K562 (cell line): ENCODE measurements around the gene USP27X. TPM values are rescaled to one million over a fixed set of nuclear protein-coding genes. Genes with fewer than 3 reads are reported as not detected.

Source experiments
- ATAC-seq: fragments of 200-7000 bp; cut with Tn5 transposase; 3 replicates; pipeline ENCODE4 v1.9.1; 2020; ENCODE audit warnings: moderate library complexity
- BruUV-seq: library from RNA; stranded (reverse); fragments of 400-500 nt; replicated peaks from 2 replicates; lab custom pipeline; 2021; lab: Mats Ljungman, UMichigan
- CTCF ChIA-PET: fragments of 300-600 bp; formaldehyde crosslinking; extraction: SDS; loops from one replicate; lab custom pipeline; 2021; ENCODE audit warnings: low intra/inter-chr PET ratio; lab: Yijun Ruan, JAX
- POLR2A ChIA-PET: fragments of 300-600, 350-650 bp; sonication (Branson Sonifier 250); formaldehyde crosslinking; extraction: SDS; loops from one replicate; lab custom pipeline; 2021; ENCODE audit warnings: antibody characterized with exemption, inconsistent platforms; lab: Yijun Ruan, JAX
- DNase-seq, 4 experiments: peaks; one replicate each; pipeline versions ENCODE4 v3.0.0 to v3.0.0-alpha.2; 2011 to 2018; ENCODE audit warnings: low spot score in 3 of 4, mixed read lengths in 3 of 4; ENCODE audit errors: extremely low read depth in 1 of 4
- FAIRE-seq: peaks from 2 replicates; lab custom pipeline; 2011; peaks lifted over from hg19 to GRCh38; lab: Jason Lieb, UNC
- H2AFZ ChIP-seq: 2 replicates; pipeline ENCODE4 v1.6.0; 2011; ENCODE audit warnings: low read depth, low read length, control low read depth, inconsistent platforms
- H3K27ac ChIP-seq: fragments of 200-600 bp; 3 replicates; pipeline ENCODE4 v1.8.0; 2011; ENCODE audit warnings: low read depth, mild to moderate bottlenecking, control low read depth, inconsistent platforms, low read length, moderate library complexity, mixed read lengths; ENCODE audit errors: extremely low read depth
- H3K27me3 ChIP-seq, 2 experiments: fragments of 300-600 bp in 1 of 2; 2 replicates in 1 of 2; 3 replicates in 1 of 2; pipeline versions ENCODE4 v1.6.0 to v1.8.0; 2011; ENCODE audit warnings: inconsistent platforms in 2 of 2, low read length in 2 of 2, mild to moderate bottlenecking in 1 of 2, mixed read lengths in 1 of 2, moderate library complexity in 1 of 2; ENCODE audit not compliant: control insufficient read depth in 2 of 2, insufficient read depth in 2 of 2
- H3K36me3 ChIP-seq: fragments of 300-600 bp; 3 replicates; pipeline ENCODE4 v1.8.0; 2011; ENCODE audit warnings: mild to moderate bottlenecking, low read length, inconsistent platforms; ENCODE audit not compliant: control insufficient read depth, insufficient read depth
- H3K4me1 ChIP-seq, 2 experiments: fragments of 200-600 bp in 1 of 2; replicated peaks in 1 of 2; 2 replicates in 1 of 2; 3 replicates in 1 of 2; pipeline versions ENCODE4 v1.5.1 to v1.8.0; 2011; ENCODE audit warnings: inconsistent platforms in 2 of 2, low read length in 2 of 2, mild to moderate bottlenecking in 1 of 2, mixed read lengths in 1 of 2, moderate library complexity in 1 of 2; ENCODE audit not compliant: control insufficient read depth in 2 of 2, insufficient read depth in 2 of 2
- H3K4me2 ChIP-seq: 2 replicates; pipeline ENCODE4 v1.6.1; 2011; ENCODE audit warnings: low read length, control low read depth, inconsistent platforms, mixed read lengths; ENCODE audit not compliant: insufficient read depth
- H3K4me3 ChIP-seq: fragments of 200-600 bp; sonication (generic), shearing (Covaris generic); 2 replicates; pipeline ENCODE4 v1.5.1; 2016; ENCODE audit warnings: control low read depth, inconsistent platforms
- H3K79me2 ChIP-seq: fragments of 200-600 bp; 3 replicates; pipeline ENCODE4 v1.8.0; 2011; ENCODE audit warnings: low read length, inconsistent platforms; ENCODE audit not compliant: control insufficient read depth, insufficient read depth
- H3K9ac ChIP-seq, 2 experiments: 2 replicates each; pipeline versions ENCODE4 v1.6.0 to v1.6.1; 2011; ENCODE audit warnings: low read depth in 2 of 2, low read length in 2 of 2, control low read depth in 1 of 2, inconsistent platforms in 1 of 2, mild to moderate bottlenecking in 1 of 2, mixed read lengths in 1 of 2; ENCODE audit not compliant: insufficient read depth in 1 of 2
- H3K9me1 ChIP-seq: one replicate; pipeline ENCODE4 v1.6.0; 2011; ENCODE audit warnings: inconsistent platforms, mild to moderate bottlenecking, low read length, moderate library complexity; ENCODE audit not compliant: control insufficient read depth, insufficient read depth
- H3K9me3 ChIP-seq: replicated peaks from 2 replicates; pipeline ENCODE4 v1.5.1; 2011; ENCODE audit warnings: low read depth, low read length, inconsistent platforms; ENCODE audit not compliant: control insufficient read depth, insufficient read depth
- H4K20me1 ChIP-seq: replicated peaks from 2 replicates; pipeline ENCODE4 v1.6.1; 2011; ENCODE audit warnings: low read length, inconsistent platforms, mixed read lengths; ENCODE audit not compliant: control insufficient read depth, insufficient read depth
- ADNP ChIP-seq: fragments of 200-800 bp; sonication (Bioruptor generic); IDR thresholded peaks from 2 replicates; pipeline ENCODE4 v1.6.1; 2016; ENCODE audit warnings: missing genetic modification characterization, missing compliant biosample characterization
- ILK ChIP-seq: fragments of 450-650 bp; IDR thresholded peaks from 2 replicates; pipeline ENCODE4 v1.6.1; 2016; ENCODE audit warnings: missing genetic modification characterization, low read depth, mild to moderate bottlenecking, missing compliant biosample characterization, moderate library complexity, borderline replicate concordance
- JUNB ChIP-seq: fragments of 450-650 bp; formaldehyde crosslinking; conservative IDR thresholded peaks from 2 replicates; pipeline ENCODE4 v1.4.0; 2020; ENCODE audit warnings: mild to moderate bottlenecking
- SUPT5H ChIP-seq: fragments of 450-650 bp; IDR thresholded peaks from 2 replicates; pipeline ENCODE4 v1.6.1; 2016
- TOE1 ChIP-seq, 2 experiments: fragments of 450-650 bp in 1 of 2; sonication (generic) in 1 of 2; formaldehyde crosslinking in 1 of 2; IDR thresholded peaks; 2 replicates each; pipeline versions ENCODE4 v1.7.1 to v1.8.0; 2016 to 2022; ENCODE audit warnings: borderline replicate concordance in 2 of 2, mild to moderate bottlenecking in 2 of 2, antibody characterized with exemption in 1 of 2, inconsistent platforms in 1 of 2, low read depth in 1 of 2, missing genetic modification reagents in 1 of 2, moderate library complexity in 1 of 2
- WGBS: fragments of 100-300 bp; shearing (Covaris generic); methylation state at CpG from one replicate; pipeline ENCODE4 v1.1.6; 2016; ENCODE audit warnings: low coverage, mixed read lengths; ENCODE audit not compliant: insufficient coverage; ENCODE audit errors: missing lambda C conversion rate; 5-methylcytosine and 5-hydroxymethylcytosine counted together
- in situ Hi-C: fragments of 300-500 bp; cut with MboI; formaldehyde crosslinking; loops from 4 replicates; pipeline ENCODE4 v1.15.0; 2018; ENCODE audit warnings: inconsistent platforms, mixed read lengths
- intact Hi-C: fragments of 100-400 bp; cut with micrococcal nuclease; formaldehyde crosslinking; loops from 2 replicates; pipeline ENCODE4 v1.14.2; 2022
- polyA plus RNA-seq, 8 experiments: library from polyadenylated mRNA; depleted of rRNA in 4 of 8; stranded (reverse) in 5 of 8; unstranded in 3 of 8; fragments of >200 nt; fragmentation: Nextera tagmentation in 2 of 8; fragmentation: Illumina TruSeq in 1 of 8; extraction: Ambion mirVana in 2 of 8; extraction: Trizol in 1 of 8; gene quantifications; 2 replicates each; pipeline versions ENCODE4 v1.2.1 to v1.2.3, GENCODE V29; 2011 to 2014; ENCODE audit warnings: inconsistent platforms in 1 of 8, missing spikeins in 1 of 8
- total RNA-seq, 7 experiments: library from RNA; depleted of rRNA in 6 of 7; stranded (reverse); fragments of >200 nt in 6 of 7; fragmentation: Illumina TruSeq in 2 of 7; extraction: Trizol in 2 of 7; gene quantifications; 2 replicates each; pipeline versions ENCODE4 v1.2.1 to v1.2.3, GENCODE V29; 2011 to 2021; ENCODE audit warnings: low replicate concordance in 1 of 7
- TF ChIP-seq, protein P1 (sequence below), 2 experiments: fragments of 200-800 bp in 1 of 2; sonication (Bioruptor generic) in 1 of 2; sonication (generic) in 1 of 2; formaldehyde crosslinking in 1 of 2; IDR thresholded peaks in 1 of 2; conservative IDR thresholded peaks in 1 of 2; 2 replicates each; pipeline versions ENCODE4 v1.5.0 to v1.6.1; 2016 to 2020; ENCODE audit warnings: missing compliant biosample characterization in 1 of 2, missing genetic modification characterization in 1 of 2, missing genetic modification reagents in 1 of 2
- TF ChIP-seq, protein P2 (sequence below): fragments of 200-600 bp; sonication (generic); IDR thresholded peaks from one replicate; pipeline ENCODE4 v1.6.1; 2012; ENCODE audit warnings: mild to moderate bottlenecking, low read depth, low read length, inconsistent platforms

USP27X gene
- total and polyA plus RNA-seq, 9 of the 15 experiments (the other 6 are each of a cell fraction or from before 2014, with no cell fraction given): 0.15 to 4.7 (median 1.6) TPM

DNA sequence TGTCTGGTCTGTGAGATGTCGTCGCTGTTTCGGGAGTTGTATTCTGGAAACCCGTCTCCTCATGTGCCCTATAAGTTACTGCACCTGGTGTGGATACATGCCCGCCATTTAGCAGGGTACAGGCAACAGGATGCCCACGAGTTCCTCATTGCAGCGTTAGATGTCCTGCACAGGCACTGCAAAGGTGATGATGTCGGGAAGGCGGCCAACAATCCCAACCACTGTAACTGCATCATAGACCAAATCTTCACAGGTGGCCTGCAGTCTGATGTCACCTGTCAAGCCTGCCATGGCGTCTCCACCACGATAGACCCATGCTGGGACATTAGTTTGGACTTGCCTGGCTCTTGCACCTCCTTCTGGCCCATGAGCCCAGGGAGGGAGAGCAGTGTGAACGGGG lies 1.4 kb downstream of the USP27X start:
- peak overlapping the region; percentile 75 for H3K4me2 ChIP-seq
- H2AFZ ChIP-seq: no peak overlapping the region
- H3K79me2 ChIP-seq: peaks cover 15% of the 10 kb centered on the region; the same call in 2 of the 3 replicates
- H3K27ac ChIP-seq: no peak overlapping the region
- 48% methylated on average over 12 of the region's 12 CpGs for WGBS
- ATAC-seq (no peak), DNase-seq (no peak), FAIRE-seq (no peak)
- H3K4me1 ChIP-seq: peaks cover 0 to 21% of the 10 kb centered on the region in 2 experiments; a peak in 4 of 5 replicates
- H3K4me3 ChIP-seq: no peak overlapping the region
- peak overlapping the region in 1 of 2 experiments; percentile 23; a peak in 1 of 4 replicates for H3K9ac ChIP-seq
- ChIA-PET POLR2A (no interaction called here), CTCF (no interaction called here)
- intact Hi-C loops: no loop called here
- in situ Hi-C loops: loop anchor here (10.0 kb wide), 1 partner anchor 404 kb away; no protein-coding TSS in a partner anchor
- no peaks in the 10 kb centered on the region for H3K9me1 ChIP-seq
- H3K9me3 ChIP-seq: no peaks in the 10 kb centered on the region
- 0 out of 2 replicates have a peak, but pooled peaks cover 8% of the 10 kb centered on the region for H4K20me1 ChIP-seq
- BruUV-seq: TSS peak; percentile 69
- H3K27me3 ChIP-seq: peaks cover 0 to 7% of the 10 kb centered on the region in 2 experiments; a peak in 1 of 5 replicates
- H3K36me3 ChIP-seq: no peaks in the 10 kb centered on the region
- no peak for TF ChIP-seq JUNB (CRISPR knock-in tag)
- TF ChIP-seq ADNP (tag): no peak
- TF ChIP-seq, protein P1, sequence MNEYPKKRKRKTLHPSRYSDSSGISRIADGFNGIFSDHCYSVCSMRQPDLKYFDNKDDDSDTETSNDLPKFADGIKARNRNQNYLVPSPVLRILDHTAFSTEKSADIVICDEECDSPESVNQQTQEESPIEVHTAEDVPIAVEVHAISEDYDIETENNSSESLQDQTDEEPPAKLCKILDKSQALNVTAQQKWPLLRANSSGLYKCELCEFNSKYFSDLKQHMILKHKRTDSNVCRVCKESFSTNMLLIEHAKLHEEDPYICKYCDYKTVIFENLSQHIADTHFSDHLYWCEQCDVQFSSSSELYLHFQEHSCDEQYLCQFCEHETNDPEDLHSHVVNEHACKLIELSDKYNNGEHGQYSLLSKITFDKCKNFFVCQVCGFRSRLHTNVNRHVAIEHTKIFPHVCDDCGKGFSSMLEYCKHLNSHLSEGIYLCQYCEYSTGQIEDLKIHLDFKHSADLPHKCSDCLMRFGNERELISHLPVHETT (CRISPR knock-in tag; conservative IDR thresholded peaks at IDR 0.05 in 1 of 2, IDR thresholded peaks at IDR 0.05 in 1 of 2): no peak
- TF ChIP-seq, protein P2, sequence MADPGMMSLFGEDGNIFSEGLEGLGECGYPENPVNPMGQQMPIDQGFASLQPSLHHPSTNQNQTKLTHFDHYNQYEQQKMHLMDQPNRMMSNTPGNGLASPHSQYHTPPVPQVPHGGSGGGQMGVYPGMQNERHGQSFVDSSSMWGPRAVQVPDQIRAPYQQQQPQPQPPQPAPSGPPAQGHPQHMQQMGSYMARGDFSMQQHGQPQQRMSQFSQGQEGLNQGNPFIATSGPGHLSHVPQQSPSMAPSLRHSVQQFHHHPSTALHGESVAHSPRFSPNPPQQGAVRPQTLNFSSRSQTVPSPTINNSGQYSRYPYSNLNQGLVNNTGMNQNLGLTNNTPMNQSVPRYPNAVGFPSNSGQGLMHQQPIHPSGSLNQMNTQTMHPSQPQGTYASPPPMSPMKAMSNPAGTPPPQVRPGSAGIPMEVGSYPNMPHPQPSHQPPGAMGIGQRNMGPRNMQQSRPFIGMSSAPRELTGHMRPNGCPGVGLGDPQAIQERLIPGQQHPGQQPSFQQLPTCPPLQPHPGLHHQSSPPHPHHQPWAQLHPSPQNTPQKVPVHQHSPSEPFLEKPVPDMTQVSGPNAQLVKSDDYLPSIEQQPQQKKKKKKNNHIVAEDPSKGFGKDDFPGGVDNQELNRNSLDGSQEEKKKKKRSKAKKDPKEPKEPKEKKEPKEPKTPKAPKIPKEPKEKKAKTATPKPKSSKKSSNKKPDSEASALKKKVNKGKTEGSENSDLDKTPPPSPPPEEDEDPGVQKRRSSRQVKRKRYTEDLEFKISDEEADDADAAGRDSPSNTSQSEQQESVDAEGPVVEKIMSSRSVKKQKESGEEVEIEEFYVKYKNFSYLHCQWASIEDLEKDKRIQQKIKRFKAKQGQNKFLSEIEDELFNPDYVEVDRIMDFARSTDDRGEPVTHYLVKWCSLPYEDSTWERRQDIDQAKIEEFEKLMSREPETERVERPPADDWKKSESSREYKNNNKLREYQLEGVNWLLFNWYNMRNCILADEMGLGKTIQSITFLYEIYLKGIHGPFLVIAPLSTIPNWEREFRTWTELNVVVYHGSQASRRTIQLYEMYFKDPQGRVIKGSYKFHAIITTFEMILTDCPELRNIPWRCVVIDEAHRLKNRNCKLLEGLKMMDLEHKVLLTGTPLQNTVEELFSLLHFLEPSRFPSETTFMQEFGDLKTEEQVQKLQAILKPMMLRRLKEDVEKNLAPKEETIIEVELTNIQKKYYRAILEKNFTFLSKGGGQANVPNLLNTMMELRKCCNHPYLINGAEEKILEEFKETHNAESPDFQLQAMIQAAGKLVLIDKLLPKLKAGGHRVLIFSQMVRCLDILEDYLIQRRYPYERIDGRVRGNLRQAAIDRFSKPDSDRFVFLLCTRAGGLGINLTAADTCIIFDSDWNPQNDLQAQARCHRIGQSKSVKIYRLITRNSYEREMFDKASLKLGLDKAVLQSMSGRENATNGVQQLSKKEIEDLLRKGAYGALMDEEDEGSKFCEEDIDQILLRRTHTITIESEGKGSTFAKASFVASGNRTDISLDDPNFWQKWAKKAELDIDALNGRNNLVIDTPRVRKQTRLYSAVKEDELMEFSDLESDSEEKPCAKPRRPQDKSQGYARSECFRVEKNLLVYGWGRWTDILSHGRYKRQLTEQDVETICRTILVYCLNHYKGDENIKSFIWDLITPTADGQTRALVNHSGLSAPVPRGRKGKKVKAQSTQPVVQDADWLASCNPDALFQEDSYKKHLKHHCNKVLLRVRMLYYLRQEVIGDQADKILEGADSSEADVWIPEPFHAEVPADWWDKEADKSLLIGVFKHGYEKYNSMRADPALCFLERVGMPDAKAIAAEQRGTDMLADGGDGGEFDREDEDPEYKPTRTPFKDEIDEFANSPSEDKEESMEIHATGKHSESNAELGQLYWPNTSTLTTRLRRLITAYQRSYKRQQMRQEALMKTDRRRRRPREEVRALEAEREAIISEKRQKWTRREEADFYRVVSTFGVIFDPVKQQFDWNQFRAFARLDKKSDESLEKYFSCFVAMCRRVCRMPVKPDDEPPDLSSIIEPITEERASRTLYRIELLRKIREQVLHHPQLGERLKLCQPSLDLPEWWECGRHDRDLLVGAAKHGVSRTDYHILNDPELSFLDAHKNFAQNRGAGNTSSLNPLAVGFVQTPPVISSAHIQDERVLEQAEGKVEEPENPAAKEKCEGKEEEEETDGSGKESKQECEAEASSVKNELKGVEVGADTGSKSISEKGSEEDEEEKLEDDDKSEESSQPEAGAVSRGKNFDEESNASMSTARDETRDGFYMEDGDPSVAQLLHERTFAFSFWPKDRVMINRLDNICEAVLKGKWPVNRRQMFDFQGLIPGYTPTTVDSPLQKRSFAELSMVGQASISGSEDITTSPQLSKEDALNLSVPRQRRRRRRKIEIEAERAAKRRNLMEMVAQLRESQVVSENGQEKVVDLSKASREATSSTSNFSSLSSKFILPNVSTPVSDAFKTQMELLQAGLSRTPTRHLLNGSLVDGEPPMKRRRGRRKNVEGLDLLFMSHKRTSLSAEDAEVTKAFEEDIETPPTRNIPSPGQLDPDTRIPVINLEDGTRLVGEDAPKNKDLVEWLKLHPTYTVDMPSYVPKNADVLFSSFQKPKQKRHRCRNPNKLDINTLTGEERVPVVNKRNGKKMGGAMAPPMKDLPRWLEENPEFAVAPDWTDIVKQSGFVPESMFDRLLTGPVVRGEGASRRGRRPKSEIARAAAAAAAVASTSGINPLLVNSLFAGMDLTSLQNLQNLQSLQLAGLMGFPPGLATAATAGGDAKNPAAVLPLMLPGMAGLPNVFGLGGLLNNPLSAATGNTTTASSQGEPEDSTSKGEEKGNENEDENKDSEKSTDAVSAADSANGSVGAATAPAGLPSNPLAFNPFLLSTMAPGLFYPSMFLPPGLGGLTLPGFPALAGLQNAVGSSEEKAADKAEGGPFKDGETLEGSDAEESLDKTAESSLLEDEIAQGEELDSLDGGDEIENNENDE: no peak
- TF ChIP-seq SUPT5H: no peak
- TF ChIP-seq ILK (tag): no peak
- TF ChIP-seq TOE1 (IDR thresholded peaks at IDR 0.05; ENCODE audit: borderline replicate concordance): no peak
- TF ChIP-seq TOE1 (CRISPR knock-in tag; IDR thresholded peaks at IDR 0.05; ENCODE audit: borderline replicate concordance, low read depth): no peak
